HG03039 (cell line): ENCODE measurements around the gene PLEKHH1.

ENCODE experiments used
- ATAC-seq: cut with Tn5 transposase; IDR thresholded peaks from one replicate; pipeline ENCODE4 v1.9.1; 2021; ENCODE audit warnings: mild to moderate bottlenecking, moderate library complexity; ENCODE audit not compliant: unreplicated experiment

Gene PLEKHH1

GRCh38 chr14:67562025-67562775, 29.1 kb downstream of the PLEKHH1 start:
- ATAC-seq = no peak

- no peak for ATAC-seq
Observed at GRCh38 chr14:67562776-67563150, 29.7 kb downstream of the PLEKHH1 start.

DNA sequence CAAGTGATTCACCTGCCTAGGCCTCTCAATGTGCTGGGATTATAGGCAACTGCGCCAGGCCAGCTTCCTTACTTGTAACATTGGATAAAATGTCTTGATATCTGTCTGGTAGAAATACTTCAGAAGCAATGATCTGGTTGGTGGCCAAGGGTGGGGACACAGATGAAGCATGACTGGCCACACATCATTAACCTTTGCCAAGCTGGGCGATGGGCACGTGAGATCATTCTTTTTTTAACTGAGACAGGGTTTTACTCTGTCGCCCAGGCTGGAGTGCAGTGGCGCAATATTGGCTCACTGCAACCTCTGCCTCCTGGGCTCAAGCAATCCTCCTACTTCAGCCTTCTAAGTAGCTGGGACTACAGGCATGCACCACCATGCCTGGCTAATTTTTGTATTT, 31.1 kb downstream of the PLEKHH1 start:
- ATAC-seq = no peak

DNA sequence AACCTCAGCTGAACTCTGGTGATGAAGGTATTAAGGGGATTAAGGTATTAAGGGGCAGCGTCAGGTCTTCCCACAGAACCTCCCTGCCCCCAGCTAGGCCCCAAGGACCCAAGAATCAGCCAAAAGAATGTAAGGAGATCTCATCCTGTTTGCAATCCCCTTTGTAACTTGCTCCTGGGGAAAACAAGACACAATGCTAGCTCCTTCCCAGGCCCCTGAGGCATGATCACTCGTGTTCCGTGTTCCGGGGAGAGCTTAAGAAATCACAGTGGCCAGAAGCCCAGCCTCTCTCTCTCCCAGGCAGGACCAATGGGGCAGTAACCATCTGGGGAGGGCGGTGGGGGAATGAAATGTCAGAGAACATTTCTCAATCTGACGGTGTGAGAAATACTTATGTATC, 33.8 kb downstream of the PLEKHH1 start:
- ATAC-seq = no peak

DNA sequence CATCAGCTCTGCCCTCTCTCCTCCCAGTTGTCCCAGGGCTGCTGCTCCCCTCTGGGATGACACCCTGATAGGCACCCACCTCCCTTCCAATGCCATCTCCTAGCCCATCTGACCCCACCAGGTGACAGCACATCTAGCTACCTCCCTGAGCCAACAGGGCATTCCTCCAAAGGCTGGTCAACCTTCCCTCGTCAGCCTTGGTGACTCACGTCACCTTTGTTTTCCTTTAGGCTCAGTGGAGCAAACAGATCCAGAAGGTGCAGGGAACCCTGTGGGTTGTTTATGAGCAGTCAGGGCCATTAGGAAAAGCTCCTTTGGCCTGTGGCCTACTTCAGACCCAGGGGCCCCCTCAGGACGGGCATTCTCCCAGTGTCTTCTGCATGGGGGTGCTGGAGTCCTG, 34.6 kb downstream of the PLEKHH1 start:
- ATAC-seq = no peak

DNA sequence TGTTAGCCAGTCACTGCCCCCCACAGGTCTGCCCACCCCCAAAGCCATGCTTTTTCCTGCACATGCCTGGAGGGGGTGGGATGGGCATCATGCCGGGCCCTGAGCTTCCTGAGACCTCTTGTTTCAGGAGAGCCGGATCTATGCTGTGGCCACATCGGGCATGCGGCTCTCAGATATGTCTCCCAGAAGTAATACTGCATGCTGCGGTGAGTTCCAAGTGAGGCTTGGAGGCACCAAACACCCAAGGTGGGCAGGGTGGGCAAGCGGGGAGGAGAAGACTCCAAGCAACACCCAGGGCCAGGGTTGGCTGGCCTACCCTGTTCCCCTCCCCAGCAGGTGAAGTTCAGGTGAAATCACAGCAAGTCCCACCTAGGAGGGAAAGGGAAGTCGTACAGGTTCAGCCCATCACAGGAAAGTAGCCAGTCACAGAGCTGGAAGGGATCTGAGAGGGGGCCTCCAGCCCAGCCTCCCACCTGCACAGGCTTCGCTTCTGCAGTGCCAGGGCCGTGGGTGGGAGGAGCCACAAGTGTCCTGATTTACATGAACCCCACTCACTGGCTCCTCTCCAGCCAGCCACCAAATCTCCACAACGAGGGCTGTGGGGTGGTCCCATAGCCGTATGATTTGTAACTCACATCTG, 36.0 kb downstream of the PLEKHH1 start:
- no peak for ATAC-seq

DNA sequence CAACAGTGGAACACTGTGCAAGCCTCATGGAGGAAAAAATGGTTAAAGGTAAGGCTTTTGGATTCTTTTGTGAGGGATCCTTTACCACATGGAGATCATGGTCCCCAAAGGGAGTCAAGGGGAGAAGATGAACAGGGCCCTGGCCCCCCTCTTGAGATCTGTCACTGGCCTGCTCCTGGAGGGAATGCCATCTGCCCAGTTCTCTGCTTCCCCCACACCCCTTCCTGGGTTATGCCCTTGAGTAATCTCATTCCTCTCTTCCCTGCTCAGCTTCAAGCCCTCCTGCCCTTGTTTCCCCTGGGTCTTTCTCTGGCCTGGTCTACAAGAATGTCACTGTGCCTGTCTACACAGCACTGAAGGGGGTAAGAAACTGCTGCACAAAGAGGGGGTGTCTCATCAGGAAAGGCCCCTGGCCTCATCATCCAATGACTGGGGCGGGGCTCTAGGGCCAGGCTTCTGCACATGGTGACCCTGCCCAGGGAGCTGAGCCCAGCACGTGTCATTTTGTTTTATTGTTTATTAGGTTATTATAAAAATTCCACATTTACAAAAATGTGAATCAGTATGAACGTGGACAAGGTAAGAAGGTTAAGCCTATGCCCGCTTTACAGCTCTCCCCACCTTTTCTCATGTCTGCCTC, 36.7 kb downstream of the PLEKHH1 start:
- ATAC-seq = no peak

- ATAC-seq = no peak
Observed at GRCh38 chr14:67570453-67570852, 37.4 kb downstream of the PLEKHH1 start.

DNA sequence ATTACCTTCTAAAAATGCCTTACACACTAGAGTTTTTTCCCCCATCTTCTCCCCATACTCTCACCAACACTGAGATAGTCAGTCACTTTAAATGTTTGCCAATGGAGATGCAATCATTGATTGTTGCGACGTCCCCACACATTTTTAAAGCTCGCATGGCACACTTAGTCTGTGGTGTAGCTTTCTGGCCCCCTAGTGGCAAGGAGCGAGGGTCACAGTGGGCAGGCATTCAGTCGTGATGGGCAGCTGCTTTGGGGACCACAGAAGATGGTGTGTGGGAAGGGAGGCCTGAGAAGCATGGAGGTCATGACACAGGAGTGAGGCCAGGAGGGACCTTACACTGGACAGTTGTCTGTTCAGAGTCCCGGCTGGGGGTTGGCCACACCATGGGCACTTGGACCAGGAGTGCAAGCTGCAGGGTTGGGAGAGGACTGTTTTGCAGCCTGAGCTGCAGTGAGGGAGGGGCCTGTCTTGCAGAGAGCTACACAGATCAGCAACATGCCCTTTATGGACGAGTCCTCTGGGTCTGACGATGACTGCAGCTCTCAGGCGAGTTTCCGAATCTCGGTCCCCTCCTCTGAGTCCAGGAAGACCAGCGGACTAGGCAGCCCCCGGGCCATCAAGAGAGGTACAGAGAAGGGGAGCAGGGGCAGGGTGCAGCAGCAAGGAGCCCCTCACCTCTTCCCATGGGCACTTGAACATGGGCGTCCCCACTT, 38.3 kb downstream of the PLEKHH1 start:
- no peak for ATAC-seq

GRCh38 chr14:67571991-67572323, 38.9 kb downstream of the PLEKHH1 start:
- no peak for ATAC-seq

- ATAC-seq = no peak
Observed at GRCh38 chr14:67572608-67573007, 39.5 kb downstream of the PLEKHH1 start.

- ATAC-seq = no peak
Observed at GRCh38 chr14:67573228-67574010, 40.3 kb downstream of the PLEKHH1 start.

GRCh38 chr14:67574156-67574555, 41.1 kb downstream of the PLEKHH1 start:
- ATAC-seq = no peak

DNA sequence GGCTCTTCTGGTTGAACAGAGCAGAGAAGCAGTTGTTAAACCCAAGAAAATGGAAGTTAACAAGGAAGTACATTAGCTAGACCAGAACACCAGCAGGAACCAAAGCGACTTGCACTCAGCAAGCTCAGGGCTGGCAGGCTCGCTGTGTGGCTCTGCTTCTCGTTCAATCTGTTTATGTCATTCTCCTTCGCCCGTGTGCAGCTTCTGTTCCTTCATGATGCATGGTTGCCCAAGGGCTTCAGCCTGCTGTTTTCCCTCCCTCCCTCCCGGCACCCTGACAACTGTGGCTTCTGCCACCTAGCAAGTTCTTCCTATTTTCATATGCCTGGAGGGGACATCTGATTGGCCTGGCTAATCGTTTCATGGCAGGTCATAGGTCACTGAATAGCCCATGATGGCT, 41.7 kb downstream of the PLEKHH1 start:
- ATAC-seq = no peak

- ATAC-seq = no peak
Observed at GRCh38 chr14:67575684-67576083, 42.6 kb downstream of the PLEKHH1 start.

- ATAC-seq = no peak
Observed at GRCh38 chr14:67576216-67576955, 43.3 kb downstream of the PLEKHH1 start.

GRCh38 chr14:67577181-67577808, 44.2 kb downstream of the PLEKHH1 start:
- no peak for ATAC-seq

DNA sequence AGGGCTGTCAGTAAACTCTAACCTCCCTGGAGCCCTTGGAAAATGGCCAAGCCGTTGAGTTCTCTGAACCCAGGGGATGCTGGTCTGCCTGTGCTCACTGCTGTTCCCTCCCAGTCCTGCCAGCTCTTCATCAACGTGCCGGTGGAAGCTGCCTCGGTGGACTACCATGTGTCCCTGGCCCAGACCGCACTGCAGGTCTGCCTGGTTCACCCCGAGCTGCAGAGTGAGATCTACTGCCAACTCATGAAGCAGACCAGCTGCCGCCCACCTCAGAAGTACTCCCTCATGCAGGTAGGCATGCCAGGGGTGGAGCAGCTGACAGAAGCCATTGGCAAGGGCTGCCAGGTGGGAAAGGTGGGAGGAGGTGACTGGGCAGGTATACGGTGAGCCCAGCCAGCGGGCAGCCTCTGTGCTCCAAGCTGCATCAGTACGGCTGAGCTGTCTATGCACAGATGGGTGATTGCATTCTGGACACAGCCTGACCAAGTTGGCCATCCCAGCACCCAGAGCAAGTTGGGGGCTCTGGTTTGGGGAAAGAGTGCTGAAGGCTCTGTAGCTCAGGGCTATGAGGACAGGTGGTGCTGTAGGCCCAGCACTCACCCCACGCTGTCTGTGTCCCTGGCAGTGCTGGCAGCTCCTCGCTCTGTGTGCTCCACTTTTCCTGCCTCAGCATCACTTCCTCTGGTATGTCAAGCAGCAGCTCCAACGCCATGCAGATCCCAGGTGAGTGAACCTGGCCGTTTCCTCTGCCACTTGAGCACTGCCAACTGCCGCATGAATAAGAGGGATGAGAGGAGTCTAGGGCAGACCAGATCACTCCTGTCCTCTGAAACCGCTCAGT, 45.0 kb downstream of the PLEKHH1 start:
- ATAC-seq = no peak

DNA sequence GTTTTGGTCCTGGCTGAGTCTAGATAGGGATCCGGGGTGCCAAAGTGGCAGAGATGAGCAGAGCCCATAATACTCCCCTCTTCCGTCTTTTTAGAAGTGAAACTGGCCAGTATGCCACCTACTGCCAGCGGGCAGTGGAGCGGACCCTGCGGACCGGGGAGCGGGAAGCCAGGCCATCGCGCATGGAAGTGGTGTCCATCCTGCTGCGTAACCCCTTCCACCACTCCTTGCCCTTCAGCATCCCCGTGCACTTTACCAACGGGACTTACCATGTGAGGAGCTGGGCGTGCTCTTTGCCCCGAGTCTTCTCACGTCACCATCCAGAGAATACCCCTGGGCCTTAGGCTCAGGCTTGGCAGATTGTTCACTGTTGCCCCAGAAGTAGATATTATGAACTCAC, 46.0 kb downstream of the PLEKHH1 start:
- ATAC-seq = no peak
